HG03442 (cell line): Measurements from ENCODE around the gene MAN2B2.
"Not testable (repeated sequence)": the region's sequence is repeated elsewhere in the genome, so short reads cannot be mapped to it uniquely, and the experiment has no call there.

Source experiments
- ATAC-seq: cut with Tn5 transposase; IDR thresholded peaks from one replicate; pipeline ENCODE4 v1.9.1; 2021; ENCODE audit warnings: mild to moderate bottlenecking, moderate library complexity; ENCODE audit not compliant: unreplicated experiment

MAN2B2 gene

GRCh38 chr4:6613676-6614651 is 39.0 kb downstream of the MAN2B2 start:
- no peak for ATAC-seq

DNA sequence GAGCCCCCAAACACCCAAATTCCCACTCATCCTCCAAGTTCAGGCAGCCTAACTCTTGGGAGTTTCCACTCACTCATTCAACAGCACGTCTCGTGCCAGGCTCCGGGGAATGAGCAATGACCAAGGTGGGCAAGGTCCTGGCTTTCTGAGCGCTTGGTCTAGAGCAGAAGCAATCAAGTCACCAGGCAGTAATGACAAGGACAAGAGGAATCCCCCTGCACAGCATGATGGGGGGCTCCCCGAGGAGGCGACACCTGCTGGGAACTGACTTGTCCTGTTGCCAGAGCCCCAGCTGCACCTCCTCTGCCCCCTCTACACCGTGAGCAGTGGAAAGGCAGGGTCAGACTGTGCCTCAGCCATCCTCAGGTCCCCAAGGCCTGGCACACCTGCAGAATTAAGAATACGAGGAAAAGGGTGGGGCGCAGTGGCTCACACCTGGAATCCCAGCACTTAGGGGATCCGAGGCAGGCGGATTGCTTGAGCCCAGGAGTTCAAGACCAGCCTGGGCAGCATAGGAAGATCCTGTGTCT is 39.8 kb downstream of the MAN2B2 start:
- no peak for ATAC-seq

DNA sequence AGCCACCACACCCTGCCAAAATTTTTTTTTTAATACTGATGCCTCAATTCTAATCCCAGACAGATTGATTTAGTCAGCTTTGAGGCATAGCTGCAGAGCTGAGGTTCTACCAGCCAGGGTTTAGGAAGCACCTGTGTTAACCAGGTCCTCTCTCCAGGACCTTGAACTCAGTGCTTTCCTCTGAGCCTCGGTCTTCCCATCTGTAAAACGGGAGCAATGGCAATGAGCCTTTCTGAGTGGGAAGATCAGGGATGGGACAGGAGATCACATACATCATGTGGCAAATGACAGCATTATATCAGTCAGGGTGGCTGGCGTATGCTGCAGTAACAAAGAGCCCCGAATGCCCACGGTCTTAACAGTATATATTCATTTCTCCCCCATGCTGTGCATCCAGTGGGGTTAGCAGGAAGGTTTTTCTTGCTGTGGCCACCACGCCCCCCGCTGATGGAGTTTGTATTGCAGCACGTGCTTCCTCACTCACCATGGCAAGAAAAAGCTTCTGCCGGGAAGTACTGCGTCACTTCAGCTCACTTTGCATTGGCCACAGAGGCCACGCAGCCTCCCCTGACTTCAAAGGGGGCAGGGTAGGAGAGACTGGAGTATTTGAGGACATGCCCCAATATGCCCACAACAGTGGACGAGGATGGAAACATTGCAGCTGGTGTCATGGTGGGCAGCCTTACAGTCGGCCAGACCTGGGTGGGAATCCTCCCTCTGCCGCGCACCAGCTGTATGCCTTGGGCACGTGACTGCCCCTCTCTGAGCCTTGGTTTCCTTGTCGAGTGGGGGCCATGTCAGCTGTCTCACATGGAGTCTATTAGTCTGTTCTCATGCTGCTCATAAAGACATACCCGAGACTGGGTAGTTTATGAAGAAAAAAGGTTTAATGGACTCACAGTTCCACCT is 41.4 kb downstream of the MAN2B2 start:
- ATAC-seq, result no peak

- no peak for ATAC-seq
These were observed 42.3 kb downstream of the MAN2B2 start for GRCh38 chr4:6617246-6617645.

DNA sequence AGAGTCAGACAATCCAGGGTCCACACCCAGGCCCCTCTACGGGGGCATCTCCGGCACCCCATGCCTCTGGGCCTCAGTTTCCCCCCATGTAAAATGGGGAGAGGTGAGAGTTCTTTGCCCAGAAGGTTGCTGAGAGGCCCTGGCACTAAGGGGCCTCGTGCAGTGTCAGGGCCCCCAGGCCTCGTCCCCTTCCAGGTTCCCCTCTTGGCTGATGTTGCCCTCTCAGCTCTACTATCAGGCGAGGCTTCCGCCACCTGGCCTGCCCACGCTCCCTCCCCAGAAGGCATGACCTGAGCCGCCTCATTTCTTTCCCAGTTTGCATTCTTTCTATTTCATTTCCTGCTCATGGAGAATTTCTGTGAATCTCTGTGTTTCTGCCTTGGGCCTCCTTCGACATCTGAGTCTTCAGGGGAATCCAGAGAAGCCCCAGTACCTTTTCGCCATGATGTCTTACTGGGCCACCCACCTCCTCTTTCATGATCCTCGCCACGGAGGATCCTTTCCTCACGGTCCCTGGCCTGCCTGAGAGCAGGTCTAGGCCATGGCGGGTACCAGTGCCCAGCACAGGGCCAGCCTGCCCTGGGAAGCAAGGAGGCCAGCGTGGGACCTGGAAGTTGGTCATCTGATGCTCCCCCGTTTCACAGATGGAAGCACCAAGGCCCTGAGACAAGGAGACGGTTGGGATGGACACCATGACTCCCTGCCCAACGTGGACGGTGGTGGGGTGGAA is 43.6 kb downstream of the MAN2B2 start:
- ATAC-seq, result no peak

DNA sequence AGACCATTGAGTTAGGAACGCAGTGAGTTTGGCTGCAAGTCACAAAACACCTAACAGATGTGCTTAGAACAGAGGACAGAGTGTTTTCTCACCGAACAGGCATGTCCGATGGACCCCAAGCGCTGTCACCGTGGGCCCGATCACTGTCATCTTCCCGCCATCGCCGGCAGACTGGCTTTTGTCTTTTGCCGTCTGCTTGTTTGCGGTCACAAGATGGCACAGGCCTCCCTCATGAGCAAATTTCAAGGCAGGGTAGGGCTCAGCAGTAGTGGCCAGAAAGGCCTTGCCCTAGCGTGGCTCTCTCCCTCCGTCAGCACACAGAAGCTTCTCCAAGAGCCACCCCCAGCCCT is 44.1 kb downstream of the MAN2B2 start:
- ATAC-seq, result no peak

GRCh38 chr4:6619466-6620255 is 44.7 kb downstream of the MAN2B2 start:
- no peak for ATAC-seq

- no peak for ATAC-seq
These were observed 45.3 kb downstream of the MAN2B2 start for GRCh38 chr4:6620296-6620695.

- no peak for ATAC-seq
These were observed 46.0 kb downstream of the MAN2B2 start for GRCh38 chr4:6620891-6621555.

- no peak for ATAC-seq
These were observed 46.6 kb downstream of the MAN2B2 start for GRCh38 chr4:6621556-6621927.

DNA sequence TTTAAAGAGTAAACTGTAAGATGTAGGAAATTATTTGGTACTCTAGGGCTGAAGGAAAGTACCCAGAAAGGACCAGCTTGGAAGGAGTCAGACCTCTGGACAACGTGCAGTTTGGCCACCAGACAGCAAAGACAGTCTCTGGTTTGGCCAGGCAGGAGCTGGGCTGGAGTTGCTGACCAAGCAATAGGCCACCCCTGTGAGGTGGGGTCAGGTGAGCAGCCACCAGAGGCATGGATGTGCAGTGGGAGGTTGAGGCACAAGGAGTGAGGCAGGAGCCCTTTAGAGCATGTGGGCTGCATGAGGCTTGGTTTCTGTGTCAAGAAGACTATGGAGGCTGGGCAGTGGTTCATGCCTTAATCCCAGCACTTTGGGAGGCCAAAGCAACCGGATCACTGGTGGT is 47.8 kb downstream of the MAN2B2 start:
- ATAC-seq, result no peak

GRCh38 chr4:6625256-6625655 is 50.3 kb downstream of the MAN2B2 start:
- no peak for ATAC-seq

DNA sequence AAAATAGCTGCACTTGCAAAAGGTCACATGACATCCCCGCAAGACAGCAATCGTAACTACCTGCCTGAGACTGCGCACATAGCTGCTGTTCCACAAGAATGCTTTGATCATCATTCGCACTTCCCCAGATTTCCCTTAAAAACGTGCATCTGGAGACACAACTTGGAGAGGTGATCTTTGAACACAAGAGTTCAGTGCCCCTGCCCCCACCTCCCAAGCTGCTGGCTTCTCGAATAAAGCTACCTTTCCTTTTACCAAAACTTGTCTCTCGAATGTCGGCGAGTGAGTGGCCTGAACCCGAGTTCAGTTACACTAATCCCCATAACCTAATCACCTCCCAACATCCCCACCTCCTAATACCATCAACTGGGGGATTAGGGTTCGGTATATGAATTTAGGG is 51.1 kb downstream of the MAN2B2 start:
- no peak for ATAC-seq

DNA sequence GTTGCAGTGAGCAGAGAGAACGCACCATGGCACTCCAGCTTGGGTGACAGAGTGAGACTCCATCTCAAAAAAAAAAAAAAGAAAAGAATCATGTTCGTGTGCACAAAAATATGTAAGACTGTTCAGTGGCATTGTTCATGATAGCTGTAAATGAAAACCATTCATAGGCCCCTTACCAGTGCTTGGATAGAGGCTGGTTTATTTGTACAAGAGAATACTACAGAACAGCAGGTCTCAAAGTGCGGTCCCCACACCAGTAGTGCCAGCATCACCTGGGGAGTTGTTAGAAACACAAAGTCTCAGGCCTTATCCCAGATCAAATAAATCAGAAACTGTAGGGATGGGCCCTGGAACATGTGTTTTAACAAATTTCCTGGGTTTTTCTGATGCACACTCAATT is 52.8 kb downstream of the MAN2B2 start:
- no peak for ATAC-seq

GRCh38 chr4:6628484-6628883 is 53.5 kb downstream of the MAN2B2 start:
- not testable (repeated sequence) for ATAC-seq

GRCh38 chr4:6632125-6632524 is 57.1 kb downstream of the MAN2B2 start:
- no peak for ATAC-seq

DNA sequence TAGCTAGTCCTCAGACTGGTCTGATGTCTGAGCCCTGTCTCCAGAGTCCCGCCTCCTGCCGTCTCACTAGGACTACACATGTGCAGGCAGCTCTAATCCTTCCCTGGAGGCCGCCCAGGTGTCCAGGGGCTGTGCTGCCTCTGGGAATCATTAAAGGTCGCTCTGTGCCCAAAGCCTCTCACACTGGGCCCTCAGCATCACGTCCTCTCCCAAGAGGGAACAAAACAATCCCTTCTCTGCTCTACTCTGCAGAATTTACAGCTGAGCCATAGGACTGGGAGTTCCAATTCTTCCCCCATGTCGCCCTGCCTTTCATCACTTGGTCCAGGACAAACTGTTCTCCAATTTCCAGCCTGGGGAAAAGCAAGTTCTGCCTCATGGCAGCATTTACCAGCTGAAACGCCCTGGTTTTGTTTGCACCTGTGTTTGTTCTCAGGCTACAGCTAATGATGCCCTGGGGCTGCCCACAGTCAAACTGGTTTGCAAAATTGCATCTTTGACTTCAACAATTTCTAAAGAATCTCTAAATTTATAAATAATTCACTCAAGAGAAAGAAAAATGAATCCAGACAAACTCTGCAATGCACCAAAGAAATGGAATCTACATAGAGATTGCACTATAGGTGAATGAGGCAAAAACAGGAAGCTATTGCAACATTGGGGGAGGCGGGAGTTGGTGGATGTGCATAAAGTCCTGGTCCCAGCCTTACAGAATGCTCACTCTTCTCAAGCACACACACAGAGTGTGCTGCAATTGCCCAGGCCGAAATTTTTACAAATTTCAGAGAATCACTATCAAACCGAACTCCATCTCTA is 58.3 kb downstream of the MAN2B2 start:
- no peak for ATAC-seq

DNA sequence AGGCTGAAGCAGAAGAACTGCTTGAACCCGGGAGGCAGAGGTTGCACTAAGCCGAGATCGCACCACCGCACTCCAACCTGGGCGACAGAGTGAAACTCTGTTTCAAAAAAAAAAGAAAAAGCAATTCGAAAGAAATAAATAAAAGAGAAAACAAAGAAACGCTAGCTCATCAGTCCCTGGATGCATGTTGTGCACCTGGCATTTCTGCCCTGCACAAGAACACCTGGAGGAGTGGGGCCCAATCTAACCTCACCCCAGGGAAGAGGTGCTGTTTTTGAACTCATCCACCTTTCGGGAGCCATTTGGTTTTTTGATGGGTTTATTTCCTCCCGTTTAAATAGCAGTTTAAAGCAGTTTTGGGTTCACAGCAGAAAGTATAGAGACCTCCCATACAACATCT is 59.8 kb downstream of the MAN2B2 start:
- no peak for ATAC-seq
